ENCODE measurements around the gene AKR7A2. TPM values are rescaled to one million over a fixed set of nuclear protein-coding genes. Genes with fewer than 3 reads are reported as not detected.
"Not testable (repeated sequence)": the region's sequence is repeated elsewhere in the genome, so short reads cannot be mapped to it uniquely, and the experiment has no call there.

Gene AKR7A2
- total RNA-seq, 1 experiment from 2014 or later = 110 TPM

- DNase-seq (ENCODE audit: low read depth) = no peak
These were observed 49.2 kb downstream of the AKR7A2 start for GRCh38 chr1:19262744-19263143.

- no peak for DNase-seq (ENCODE audit: low read depth)
These were observed 49.9 kb downstream of the AKR7A2 start for GRCh38 chr1:19262047-19262446.

- DNase-seq (ENCODE audit: low read depth) = peak; percentile 83
These were observed 51.5 kb downstream of the AKR7A2 start for GRCh38 chr1:19260211-19261138.

GRCh38 chr1:19258353-19258752, 53.6 kb downstream of the AKR7A2 start:
- DNase-seq (ENCODE audit: low read depth) = no peak

- peak; percentile 20 for DNase-seq (ENCODE audit: low read depth)
These were observed 54.6 kb downstream of the AKR7A2 start for GRCh38 chr1:19257178-19257914.

GRCh38 chr1:19256301-19256700, 55.6 kb downstream of the AKR7A2 start:
- DNase-seq (ENCODE audit: low read depth) = not testable (repeated sequence)

GRCh38 chr1:19255288-19255687, 56.7 kb downstream of the AKR7A2 start:
- no peak for DNase-seq (ENCODE audit: low read depth)

- no peak for DNase-seq (ENCODE audit: low read depth)
These were observed 57.5 kb downstream of the AKR7A2 start for GRCh38 chr1:19254416-19254815.

Other genes with a start within 250 kb of the AKR7A2 start
- 40.0 and 86.1 TPM in 2 replicates for gene UBR4, start 101.9 kb downstream of the AKR7A2 start, total RNA-seq (2014; rRNA removed; shearing (Covaris generic))
- gene EMC1, start 60.6 kb downstream of the AKR7A2 start, total RNA-seq (2014; rRNA removed; shearing (Covaris generic)) = 118 and 120 TPM in 2 replicates
- 34.9 and 35.0 TPM in 2 replicates for gene MRTO4, start 60.3 kb downstream of the AKR7A2 start, total RNA-seq (2014; rRNA removed; shearing (Covaris generic))
- 0.37 TPM in 1 of 2 replicates, not detected in the other for gene AKR7A3, start 23.4 kb downstream of the AKR7A2 start, total RNA-seq (2014; rRNA removed; shearing (Covaris generic))
- 16.2 and 26.3 TPM in 2 replicates for gene SLC66A1, start 182 bp upstream of the AKR7A2 start, total RNA-seq (2014; rRNA removed; shearing (Covaris generic))
- 183 and 192 TPM in 2 replicates for gene CAPZB, start 173.4 kb upstream of the AKR7A2 start, total RNA-seq (2014; rRNA removed; shearing (Covaris generic))